HG03039 (cell line): ENCODE measurements around the gene DVL1.
"Not testable (repeated sequence)": the region's sequence is repeated elsewhere in the genome, so short reads cannot be mapped to it uniquely, and the experiment has no call there.

Experiments
- ATAC-seq: cut with Tn5 transposase; IDR thresholded peaks from one replicate; pipeline ENCODE4 v1.9.1; 2021; ENCODE audit warnings: mild to moderate bottlenecking, moderate library complexity; ENCODE audit not compliant: unreplicated experiment

The DVL1 gene

DNA sequence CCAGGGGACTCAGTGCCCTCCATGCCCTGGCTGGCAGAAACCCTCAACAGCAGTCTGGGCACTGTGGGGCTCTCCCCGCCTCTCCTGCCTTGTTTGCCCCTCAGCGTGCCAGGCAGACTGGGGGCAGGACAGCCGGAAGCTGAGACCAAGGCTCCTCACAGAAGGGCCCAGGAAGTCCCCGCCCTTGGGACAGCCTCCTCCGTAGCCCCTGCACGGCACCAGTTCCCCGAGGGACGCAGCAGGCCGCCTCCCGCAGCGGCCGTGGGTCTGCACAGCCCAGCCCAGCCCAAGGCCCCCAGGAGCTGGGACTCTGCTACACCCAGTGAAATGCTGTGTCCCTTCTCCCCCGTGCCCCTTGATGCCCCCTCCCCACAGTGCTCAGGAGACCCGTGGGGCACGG is 21.0 kb downstream of the DVL1 start:
- no peak for ATAC-seq

DNA sequence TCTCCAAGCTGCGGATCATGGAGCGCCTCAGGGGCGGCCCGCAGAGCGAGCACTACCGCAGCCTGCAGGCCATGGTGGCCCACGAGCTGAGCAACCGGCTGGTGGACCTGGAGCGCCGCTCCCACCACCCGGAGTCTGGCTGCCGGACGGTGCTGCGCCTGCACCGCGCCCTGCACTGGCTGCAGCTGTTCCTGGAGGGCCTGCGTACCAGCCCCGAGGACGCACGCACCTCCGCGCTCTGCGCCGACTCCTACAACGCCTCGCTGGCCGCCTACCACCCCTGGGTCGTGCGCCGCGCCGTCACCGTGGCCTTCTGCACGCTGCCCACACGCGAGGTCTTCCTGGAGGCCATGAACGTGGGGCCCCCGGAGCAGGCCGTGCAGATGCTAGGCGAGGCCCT is 21.9 kb downstream of the DVL1 start:
- ATAC-seq = no peak

DNA sequence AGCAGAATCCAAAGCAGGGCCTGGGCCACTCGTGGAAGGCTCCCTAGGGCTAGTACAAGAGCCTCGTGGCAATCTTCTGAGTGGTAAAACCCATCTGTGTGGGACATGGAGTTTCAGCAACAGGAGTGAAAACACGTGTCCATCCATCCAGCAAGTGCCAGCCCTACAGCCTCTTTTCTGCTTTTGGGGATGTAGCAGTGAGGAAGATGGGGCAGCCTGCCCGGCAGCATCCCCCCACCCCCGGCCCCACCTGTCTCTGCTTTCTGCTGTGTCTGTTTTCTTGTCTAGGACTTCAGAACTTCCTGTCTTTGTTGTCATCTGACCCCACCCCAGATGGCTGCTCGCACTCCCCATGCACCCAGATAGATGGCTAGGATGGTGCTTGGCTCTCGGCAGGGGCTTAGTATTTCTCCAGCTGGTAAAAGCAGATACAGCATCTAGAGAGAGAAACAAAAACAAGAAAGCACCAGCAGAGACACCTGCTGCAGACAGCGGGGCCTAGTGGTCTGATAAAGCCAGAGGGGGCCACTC is 23.1 kb downstream of the DVL1 start:
- no peak for ATAC-seq

DNA sequence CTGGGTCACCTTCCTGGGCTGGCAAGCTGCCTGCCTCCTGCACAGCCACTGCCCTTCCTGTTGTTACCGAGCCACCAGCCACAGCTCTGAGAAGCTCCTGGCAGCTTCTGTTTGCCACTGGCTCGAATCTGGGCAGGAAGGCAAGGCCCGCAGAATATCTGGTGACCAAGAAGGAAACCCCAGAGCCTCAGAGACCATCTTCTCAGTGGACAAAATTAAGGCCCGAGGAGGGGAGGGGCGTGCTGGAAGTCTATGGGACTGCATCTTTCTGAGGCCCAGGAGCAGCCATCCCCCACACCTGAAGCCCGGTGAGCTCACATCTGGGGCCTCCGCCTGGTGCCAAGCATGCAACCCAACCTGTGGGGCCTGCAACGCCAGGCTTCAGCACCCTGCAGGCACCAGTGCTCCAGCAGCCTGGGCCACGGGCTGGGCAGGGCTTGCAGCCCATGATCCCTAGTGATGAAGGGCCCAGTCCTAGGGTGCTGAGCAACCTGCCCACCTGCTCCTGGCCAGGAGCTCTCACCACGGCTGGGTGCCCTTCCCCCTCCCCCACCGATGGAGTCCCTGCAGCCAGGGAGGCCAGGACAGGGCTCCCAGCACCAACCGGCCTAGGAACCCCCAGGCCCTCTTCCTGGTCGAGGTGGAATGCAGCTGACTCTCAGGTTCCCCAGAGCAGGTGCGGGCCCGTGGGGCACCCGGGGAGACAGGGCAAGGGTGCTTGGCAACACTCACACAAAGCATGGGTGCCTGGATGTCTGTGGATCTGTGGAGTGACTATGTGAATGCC is 23.7 kb downstream of the DVL1 start:
- no peak for ATAC-seq

DNA sequence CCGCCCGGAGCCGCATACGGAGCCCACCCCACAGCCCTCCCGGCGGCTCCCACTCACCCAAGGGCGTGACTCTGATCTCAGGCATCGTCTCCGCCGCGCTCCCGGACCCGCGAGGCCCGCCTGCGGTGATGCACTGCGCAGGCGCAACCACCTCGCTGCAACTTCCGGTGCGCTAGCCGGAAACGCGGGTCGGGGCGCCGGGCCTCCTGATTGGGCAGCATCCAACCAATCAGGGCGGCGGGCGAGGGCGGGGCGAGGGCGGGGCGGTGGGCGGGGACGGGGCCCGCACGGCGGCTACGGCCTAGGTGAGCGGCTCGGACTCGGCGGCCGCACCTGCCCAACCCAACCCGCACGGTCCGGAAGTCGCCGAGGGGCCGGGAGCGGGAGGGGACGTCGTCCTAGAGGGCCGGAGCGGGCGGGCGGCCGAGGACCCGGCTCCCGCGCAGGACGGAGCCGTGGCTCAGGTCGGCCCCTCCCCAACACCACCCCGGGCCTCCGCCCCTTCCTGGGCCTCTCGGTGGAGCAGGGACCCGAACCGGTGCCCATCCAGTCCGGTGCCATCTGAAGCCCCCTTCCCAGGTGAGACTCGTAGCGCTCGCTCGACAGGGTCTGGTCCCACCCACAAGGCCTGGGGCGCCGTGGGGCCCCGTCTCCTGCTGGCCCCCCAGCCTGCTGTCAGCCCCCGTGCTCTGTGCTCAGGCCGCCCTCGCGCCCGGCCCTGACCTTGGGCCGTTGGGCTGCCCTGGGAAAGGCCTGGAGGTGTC is 24.5 kb downstream of the DVL1 start, which contains the start of the genes CPTP and INTS11:
Gene CPTP, plus strand, starts transcription at position 279 of the 764 bp plus-strand sequence. CDS start 2,109 bp downstream, outside the sequence.
Gene INTS11, minus strand, starts transcription at position 137 of the 764 bp plus-strand sequence. Its CDS starts 52 bp downstream, at position 85.
- ATAC-seq = peak; percentile 55

DNA sequence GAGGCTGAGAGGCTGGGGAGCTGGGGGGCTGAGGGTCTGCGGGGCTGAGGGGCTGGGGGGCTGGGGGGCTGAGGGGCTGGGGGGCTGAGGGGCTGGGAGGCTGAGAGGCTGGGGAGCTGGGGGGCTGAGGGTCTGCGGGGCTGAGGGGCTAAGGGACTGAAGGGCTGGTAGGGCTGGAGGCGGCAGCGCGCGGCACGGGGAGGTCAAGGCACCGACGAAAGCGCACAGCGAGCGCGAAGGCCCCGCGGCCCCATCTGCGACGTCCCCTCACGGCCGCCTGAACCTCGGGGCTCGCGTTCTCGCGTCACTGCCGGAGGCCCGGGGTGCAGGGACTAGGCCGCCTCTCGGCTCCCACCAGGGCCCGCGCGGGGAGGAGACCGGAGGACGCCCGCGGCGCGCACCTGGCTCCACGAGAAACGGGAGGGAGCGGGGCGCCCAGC is 25.1 kb downstream of the DVL1 start:
- no peak for ATAC-seq

DNA sequence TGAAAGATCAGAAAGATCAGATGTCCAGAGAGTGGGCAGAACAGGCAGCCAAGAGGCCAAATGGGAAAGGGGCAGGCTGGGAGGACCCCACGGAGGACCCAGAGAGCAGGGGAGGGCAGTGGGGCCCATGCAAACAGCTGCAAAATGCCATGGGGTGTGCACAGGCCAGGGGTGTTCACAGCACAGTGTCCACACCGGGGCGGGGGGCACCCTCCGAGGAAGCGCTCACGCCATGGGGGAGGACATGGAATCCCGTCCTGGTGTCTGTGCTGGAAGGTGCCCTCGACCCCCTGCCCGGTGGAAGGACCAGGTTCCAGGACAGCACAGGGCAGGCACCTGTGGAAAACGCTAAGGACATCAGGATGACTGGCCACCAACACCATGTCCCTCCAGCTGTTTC is 26.3 kb downstream of the DVL1 start:
- ATAC-seq = no peak

DNA sequence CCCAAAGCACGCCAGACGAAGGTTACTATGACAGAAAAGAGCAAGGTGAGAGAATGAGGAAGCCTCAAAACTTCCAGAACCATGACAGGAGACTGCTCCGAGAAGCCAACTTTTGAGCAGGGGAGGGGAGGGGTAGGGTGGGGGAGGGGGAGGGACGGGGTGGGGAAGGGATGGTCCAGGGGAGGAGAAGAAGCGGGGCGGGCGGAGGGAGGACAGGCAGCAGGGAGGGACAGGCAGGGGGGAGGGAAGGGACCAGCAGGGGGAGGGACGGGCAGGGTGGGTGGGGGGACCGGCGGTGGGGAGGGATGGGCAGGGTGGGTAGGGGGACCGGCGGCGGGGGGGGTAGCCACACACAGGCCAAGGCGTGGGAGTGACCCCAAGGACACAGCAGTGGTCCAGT is 26.8 kb downstream of the DVL1 start:
- no peak for ATAC-seq

DNA sequence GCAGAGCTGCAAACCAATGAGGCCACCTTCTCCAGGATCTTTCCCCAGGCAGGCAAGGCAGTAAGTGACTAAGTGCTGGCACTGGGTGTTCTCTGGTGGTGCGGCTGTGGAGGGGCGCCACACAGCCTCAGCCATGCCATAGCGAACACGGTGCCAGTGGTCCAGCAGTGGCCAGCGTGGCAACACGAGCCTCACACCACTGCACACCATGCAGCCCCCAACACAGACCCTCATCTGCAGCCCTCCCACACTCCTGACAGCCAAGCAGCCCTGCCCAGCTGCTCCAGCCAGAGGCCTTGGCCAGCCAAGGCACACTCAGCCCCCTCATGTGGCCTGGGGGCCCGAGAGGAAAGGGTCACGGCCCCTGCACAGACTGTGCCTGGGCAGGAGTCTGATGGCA is 27.7 kb downstream of the DVL1 start:
- ATAC-seq = no peak

DNA sequence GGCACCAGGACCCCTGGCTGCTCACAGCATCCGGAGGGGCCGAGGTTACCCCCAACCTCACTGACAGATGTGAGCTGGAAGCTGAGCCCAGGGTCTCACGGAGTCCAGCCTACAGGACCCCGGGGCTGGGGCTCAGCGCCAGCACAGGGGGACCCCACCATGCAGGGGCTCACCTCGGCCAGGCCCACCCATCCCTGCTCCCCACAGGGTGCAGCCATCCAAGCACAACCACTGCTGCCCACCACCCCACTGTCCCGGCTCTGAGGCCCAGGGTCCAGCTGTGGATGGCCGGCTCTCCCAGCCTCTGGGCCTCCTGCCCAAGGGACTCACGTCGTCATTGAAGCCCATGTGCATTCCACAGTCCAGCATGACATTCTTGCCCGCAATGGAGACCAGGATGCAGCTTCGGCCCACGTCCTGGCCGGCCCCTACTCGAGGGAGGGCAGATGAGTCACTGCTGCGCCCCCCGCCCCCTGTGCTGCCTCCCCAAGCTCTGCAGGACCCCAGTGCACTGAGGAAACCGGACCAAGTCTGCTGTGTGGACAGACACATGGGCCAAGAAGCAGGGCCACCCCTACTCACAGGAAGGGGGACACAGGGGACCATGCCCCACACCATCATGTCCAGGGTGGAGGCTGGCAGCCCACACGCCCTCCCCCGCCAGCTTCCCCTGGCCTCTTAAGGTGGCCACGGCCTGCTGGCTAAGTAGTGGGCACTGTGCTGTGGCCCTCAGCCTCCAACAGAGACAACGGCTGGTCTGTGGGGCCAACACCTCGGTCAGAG is 28.4 kb downstream of the DVL1 start:
- no peak for ATAC-seq

DNA sequence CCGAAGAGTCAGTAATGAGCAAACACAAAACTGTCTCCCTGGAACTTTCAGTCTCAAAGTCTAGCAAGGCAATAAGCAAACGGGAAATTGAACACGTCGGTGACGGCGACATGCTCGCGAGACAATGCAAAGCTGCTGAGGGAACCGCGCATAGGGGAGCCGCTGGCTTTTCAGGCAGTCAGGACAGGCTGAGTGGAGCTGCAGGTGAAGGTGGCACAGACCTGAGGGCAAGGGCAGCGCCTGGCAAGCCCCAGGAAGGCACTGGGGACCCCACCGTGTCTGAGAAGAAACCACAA is 29.6 kb downstream of the DVL1 start:
- no peak for ATAC-seq

DNA sequence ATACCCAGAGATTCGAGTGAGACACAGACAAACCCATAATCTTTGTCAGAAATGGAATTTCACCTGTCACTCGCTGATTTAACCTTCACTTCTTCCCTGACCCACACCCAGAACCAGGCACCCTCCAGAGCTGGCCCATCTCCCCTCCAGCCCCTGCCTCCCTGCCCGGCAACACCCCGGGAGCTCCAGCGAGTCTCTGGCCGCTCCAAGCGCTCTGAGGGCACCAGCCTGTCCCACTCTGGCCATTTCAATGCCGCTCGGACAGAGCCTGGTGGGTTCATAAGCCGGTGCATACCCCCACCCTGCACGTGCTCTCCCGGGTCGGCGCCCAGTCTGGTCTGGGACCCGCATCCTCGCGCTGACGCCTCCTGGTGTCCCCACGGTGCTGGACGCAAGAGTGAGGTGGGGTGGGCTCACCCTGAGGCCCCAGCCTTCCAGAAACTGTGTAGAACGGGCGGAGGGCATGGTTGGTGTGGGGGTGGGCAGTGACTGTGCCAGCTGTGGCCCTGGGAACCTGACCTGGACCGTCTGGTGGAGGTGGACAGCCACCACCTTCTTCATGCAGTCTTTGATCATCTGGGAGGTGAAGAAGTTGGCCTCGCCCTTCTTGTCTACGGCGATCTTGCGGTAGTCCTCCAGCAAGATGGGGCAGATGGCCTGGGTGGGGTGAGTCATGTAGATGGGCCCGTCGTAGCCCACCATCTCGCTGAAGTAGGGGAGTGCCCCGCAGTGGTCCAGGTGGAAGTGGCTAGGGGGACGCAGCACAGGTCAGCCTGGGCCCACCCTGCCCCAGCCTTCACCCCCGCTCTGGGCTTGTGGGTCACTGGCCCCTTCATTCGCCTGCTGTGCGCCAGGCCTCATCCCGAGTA is 30.2 kb downstream of the DVL1 start:
- ATAC-seq = no peak

DNA sequence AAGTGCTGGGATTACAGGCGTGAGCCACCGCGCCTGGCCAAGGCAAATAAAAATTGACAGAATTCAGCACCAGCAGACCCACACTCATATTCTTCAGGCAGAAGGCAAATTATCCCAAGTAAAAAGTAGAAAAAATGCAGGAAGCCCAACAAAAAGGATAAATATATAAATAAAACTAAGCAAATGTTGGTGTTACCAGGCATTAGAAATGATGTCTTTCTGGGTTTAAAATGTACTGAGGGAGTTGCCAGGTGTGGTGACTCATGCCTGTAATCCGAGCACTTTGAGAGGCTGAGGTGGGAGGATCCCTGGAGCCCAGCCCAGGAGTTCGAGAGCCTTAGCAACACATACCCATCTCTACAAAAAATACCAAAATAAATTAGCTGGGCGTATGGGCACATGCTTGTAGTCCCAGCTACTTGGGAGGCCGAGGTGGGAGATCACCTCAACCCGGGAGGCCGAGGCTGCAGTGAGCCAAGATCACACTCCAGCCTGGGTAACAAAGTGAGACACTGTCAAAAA is 31.0 kb downstream of the DVL1 start:
- no peak for ATAC-seq

DNA sequence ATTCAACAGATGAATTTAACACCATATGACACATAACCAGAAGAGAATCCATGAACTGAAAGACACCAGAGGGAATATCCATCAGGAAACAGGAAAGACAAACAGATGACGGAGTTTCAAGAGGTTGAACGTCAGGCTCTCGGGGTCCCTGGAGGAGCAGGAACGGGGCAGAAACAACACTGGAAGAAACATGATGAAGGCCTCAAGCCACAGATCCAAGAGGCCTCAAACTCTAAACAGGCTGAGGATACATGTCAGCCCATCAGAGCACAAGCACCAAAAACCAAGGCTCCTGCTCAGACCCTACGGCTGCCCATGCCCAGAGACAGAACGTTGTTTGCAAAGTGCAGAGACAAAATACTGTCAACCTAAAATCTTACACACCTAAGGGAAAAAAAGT is 31.8 kb downstream of the DVL1 start:
- ATAC-seq = no peak

DNA sequence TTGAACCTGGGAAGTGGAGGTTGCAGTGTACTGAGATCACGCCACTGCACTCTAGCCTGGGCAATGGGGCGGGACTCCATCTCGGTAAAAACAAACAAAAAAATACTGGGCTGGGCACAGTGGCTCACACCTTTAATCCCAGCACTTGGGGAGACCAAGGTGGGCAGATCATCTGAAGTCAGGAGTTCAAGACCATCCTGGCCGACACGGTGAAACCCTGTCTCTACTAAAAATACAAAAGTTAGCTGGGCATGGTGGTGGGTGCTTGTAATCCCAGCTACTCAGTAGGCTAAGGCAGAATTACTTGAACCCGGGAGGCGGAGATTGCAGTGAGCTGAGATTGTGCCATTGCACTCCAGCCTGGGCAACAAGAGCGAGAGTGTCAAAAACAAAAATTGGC is 33.0 kb downstream of the DVL1 start:
- not testable (repeated sequence) for ATAC-seq

DNA sequence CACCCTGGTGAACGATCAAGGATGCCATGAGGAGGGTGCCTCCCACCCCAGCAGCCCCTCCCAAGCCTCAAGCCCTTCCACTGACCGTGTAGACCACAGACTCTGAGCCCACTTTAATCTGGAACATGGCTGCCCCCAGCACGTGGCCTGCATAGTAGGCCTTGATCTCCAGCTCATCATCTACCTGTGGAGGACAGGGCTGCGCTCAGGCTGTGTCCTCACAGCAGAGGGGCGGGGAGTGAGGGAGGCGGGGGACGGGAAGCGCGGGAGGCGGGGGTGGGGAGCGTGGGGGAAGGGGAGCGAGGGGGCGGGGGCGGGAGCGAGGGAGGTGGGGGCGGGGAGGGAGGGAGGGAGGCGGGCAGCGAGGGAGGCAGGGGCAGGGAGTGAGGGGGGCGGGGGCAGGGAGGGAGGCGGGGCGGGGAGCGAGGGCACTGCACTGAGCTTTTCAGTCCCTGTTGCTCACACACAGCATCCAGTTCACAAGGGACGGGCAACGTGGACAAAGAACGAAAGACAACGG is 33.7 kb downstream of the DVL1 start:
- no peak for ATAC-seq

DNA sequence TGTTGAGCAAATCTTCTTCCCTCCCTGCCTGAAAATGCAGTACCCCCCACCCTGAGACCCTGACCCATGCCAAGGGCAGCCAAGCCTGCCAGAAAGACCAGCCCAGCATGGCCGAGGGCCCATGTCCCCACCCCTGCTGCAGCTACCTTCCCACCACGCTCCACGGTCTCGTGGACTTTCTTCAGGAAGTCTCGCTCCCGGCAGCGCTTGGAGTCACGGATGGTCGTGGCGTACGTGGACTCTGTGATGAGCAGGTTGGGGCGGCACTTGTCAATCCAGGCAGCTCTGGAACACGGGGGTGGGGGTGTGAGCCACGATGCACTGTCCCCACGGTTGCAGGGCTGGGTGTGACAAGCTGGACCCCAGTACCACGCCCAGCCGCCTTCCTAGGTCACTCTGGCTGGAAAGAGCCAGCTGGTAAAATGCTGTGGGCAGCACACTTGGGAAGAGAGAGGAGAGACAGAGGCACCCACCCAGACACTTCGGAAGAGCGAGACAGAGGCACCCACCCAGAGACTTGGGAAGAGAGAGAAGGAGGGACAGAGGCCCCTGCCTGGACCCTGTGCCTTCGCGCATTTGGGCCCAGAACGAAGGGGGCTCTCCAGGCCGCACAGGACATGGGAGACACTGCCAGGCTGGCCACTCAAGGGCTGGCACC is 34.4 kb downstream of the DVL1 start:
- no peak for ATAC-seq

DNA sequence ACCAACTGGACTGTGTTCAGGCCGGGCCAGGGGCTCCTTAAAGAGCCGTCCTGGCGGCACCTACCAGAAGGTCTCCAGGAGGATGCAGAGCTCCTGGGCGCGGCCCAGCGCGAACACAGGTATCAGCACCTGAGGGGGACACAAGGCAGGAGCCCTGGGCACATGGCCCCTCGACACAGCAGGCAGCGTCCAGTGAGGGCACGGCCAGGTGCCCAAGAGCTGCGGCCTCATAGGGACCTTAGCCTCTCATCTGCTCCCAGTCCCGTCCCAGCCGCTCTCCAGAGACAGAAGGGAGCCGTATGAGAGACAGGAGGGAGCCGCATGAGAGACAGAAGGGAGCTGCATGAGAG is 35.0 kb downstream of the DVL1 start:
- no peak for ATAC-seq

DNA sequence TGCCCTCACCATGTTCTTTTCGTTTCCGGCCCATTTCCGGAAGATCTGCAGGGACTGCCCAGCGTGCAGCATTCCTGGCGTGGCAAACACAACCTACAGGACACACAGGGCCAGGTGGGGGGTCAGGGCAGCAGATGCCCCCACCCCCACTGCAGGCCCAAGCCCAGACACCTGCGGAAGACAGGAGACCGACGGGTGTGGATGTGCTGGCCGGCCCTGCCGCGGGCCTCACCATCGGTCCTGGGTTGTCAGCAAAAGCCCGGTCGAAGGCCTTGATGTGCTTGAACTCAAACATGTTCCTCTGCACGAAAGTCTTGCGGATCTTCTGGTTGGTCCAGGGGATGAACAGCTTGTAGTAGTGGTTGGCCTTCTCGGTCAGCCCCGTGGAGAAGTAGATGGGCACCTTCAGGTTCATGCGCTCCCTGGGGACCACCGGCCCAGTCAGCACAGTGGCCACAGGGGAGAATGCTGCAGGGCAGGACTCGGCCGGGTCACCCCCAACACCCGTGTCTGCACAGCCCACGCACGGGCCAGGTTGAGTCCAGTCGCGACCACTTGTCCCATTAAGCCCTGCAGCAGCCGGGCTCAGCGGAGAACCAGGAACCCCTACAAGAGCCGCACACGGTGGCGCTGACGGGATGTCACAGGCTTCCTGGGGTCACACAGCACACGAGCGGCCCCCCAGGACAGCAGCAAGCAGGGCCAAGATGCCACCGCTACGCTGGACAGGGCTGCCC is 35.5 kb downstream of the DVL1 start:
- ATAC-seq = no peak
